Cardiac ventricle fibroblast (primary cell): ENCODE measurements around the gene ADAM22. TPM values are rescaled to one million over a fixed set of nuclear protein-coding genes. Genes with fewer than 3 reads are reported as not detected.

ENCODE experiments used
- total RNA-seq: library from RNA; depleted of rRNA; stranded (reverse); fragments of >200 nt; gene quantifications from 2 replicates; pipeline ENCODE4 v1.2.3, GENCODE V29; 2015

The ADAM22 gene
- 0.19 and 0.34 TPM in 2 replicates for total RNA-seq

GRCh38 chr7:87933953-87934698, at the start of gene ADAM22:
Gene ADAM22 (plus strand): TSS chr7:87934251. CDS start chr7:87934466, 215 bp downstream.

DNA sequence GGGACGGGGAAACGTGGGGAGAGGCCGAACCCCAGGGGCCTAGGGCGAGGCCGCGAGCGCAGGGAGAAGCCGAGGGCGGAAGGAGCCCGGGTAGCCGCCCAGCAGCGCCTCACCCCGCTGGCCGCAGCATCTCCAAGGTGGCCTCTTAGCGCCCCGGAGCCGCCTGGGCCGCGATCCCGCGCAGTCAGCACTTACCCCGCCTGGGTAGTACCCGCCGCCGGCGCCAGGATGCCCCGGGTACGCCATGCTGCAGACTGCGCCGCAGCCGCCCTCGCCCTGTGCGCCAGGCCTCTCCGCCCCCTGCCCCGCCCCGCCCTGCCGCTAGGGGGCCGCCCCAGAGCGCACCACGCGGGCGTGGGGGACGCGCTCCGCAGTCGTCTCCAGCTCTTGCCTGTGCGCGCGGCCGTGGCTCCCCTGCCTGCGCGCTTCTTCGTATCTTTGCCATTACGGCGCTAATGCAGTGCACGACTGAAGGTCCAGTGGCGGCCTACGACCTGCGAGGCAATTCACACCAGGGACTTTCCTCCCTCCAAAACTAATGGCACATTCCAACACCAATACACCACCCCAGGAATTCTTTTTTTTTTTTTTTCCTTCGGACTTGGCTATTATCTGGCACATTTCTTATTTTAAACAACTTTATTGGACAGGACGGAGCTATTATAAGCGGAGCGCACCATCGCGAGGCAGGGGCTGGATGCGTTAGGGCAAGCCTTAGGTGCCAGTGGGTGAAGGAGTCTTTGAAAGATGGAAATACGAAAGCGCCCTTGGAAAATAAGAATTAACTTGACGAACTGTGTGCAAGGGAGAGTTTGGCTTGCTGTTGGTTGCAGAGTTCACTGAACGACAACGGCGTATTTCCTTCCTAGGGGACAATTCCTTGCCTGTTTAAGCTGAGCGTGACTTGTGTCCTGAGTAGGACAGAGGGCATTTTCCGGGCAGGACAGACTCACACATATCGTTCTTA, 286.0 kb downstream of the ADAM22 start, which contains the start of gene SRI:
TSS of gene SRI (minus strand) at position 258 of the 967 bp plus-strand sequence. CDS start at position 246, 12 bp downstream.

Other genes starting within 250 kb of the ADAM22 start
- gene SLC25A40, start 57.9 kb upstream of the ADAM22 start, total RNA-seq, result 5.6 and 12.4 TPM in 2 replicates
- gene DBF4, start 57.8 kb upstream of the ADAM22 start, total RNA-seq, result 4.0 and 6.4 TPM in 2 replicates